Endothelial cell of coronary artery (primary cell): ENCODE measurements around the gene B3GAT3. TPM values are rescaled to one million over a fixed set of nuclear protein-coding genes. Genes with fewer than 3 reads are reported as not detected.

Experiments
- total RNA-seq: library from RNA; depleted of rRNA; stranded (reverse); fragments of >200 nt; gene quantifications from 2 replicates; pipeline ENCODE4 v1.2.3, GENCODE V29; 2014

The B3GAT3 gene
- total RNA-seq, result 12.6 and 20.0 TPM in 2 replicates

DNA sequence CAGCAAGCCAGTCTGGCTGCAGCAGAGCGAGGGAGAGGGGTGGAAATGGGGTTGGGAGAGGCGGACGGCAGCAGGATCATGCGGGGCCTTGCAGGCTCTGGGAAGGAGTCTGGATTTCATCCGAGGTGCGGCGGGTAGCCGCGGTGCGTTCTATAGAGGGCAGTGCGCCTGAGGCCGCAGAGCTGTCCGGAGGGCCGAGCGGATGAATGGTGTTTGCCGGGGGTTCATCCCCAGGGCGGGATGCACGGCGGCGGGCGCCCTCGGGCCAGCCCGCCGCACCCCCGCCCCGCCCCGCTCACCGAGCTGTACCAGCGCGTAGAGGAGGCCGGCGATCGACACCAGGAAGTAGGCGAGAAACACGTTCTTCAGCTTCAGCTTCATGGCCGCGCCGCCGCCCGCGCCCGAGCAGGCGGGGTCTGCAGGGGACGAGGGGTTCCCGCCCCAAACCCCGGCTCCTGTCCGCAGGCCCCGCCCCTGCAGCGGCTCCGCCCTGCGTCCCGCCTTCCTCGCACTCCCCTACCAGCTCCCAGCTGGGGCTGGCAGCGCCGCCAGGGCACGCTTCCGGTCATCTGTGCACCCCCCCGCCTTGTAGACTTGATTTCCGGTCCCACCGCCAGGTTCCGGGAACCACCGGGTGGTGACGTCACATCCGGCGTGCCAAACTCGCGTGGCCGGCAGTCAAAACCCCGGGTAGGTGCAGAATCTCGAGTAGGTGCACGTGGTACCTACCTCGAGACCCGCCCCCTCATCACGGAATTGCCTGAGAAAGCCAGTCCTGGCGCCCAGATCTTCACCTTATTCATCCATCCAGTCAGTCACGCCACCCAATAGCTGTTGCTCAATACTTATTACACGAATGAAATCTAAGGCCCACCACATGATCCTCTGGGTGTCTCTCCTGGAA is at the start of gene B3GAT3:
B3GAT3 (minus strand) TSS at position 420 of the 904 bp plus-strand sequence; CDS start at position 381, 39 bp downstream.

DNA sequence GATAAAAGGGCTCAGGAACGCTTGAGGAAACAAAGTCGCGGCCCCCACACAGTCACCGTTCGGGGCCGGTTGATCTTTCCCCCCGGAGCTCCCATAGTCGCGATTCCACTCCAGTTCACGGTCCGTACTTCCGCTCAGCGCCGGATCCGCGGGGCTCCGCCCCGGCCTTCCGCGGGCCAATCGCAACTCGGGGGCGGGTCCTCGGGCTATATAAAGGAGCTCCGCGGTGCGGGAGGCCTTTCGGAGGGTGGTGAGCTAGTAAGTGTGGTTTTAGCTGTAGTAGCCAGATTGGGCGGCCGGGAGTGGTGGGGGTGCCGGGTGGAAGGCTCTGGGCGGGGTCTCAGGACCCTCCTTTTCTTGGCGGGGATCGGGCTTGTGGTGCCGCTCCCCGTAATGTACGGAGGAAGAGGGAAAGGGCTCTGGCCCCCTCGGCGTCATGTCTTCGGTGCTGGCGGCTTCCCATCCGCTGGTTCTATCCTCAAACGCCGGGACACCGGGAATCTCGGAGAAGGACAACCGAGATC is 43.4 kb upstream of the B3GAT3 start, which contains the start of the genes C11orf98 and CSKMT:
C11orf98 (minus strand) TSS at position 136 of the 524 bp plus-strand sequence; CDS start at position 95, 41 bp downstream.
CSKMT (plus strand) TSS at position 238 of the 524 bp plus-strand sequence. CDS start 568 bp downstream, outside the sequence.

DNA sequence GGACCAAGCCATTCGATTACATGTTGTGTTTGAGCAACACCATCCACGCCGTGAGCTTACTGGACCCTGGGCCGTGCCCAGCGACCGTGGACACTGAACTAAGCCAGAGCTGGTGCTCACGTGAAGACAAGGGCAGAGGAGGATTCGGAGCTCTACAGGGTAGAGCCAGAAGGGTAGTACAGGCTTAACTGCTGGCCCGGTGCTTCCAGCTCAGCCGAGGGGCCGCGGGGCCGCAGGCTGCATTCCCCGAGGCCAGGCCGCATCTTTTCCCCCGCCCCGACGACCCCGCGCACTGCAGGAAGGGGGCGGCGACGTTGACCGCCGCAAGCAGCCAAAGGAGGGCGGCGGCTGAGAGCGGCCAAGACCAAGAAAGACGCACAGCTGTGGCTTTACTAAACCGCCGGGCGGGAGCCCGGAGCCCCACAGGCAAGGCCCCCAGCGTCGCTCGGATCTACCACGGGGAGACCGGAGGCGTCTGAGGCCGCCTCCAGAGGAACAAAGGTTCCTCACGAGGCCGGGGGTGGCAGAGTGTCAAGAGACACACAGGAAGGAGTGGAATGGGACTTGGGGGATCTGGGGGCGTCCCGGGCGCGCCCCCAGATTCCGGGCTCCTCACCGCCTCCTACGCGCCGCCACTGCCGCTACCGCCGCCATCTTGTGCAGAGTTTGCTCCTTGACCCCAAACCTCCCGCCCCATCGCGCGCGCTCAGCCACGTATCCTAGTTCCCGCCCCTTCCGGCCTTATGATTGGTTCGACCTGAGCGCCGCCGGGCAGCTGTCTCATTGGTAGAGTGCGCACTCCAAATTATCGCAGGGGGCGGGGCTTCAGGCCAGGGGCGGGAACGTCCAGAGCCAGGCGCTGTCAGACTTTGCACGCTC is 24.4 kb upstream of the B3GAT3 start, which contains the start of gene GANAB:
GANAB (minus strand) TSS at position 668 of the 879 bp plus-strand sequence; CDS start at position 654, 14 bp downstream.

DNA sequence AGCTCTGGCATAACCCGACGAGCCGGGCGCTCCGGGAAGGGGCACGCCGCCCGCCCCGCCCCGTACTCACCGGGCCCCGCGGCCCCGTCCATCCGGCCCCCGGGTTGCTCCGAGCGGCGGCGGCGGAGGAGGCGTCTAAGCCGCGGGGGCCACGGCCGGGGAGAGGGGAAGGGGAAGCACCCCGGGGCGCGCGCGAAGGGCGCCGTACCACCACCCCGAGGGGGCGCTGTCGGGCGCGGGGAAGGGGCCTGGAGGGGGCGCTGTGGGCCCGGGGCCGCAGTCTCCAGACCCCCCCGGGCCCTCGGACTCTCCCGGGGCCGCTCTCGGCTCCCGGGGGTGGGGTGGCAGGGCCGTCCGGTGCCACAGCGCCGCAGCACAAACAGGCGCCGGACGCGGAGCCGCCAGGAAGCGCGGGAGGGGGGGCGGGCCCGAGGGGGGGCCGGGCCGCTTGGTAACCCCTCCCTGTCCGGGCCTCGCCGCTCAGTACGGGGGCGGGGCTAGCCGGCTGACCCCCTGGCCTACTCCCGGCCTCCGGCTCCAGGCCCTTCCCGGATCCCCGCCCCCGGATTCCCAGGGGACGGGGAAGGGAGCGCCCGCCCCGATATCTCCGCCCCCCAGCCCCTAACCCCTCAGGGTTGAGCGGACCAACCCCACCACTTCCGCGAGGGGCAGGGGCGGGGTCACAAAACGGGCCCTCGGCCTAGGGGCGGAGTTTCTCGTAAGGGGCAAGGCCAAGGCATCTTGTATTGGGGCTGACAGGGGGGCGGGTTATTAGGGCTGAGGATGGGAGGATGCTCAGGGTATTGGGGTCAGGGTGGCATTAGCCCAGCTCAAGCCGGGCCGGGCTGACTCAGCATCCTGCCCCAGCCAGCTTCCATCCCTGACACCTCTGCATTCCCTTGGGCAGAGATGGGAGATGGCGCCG is 9.2 kb downstream of the B3GAT3 start, which contains the start of the genes EML3 and ROM1:
EML3 (minus strand) TSS at position 410 of the 925 bp plus-strand sequence; CDS start at position 92, 318 bp downstream.
ROM1 (plus strand) TSS at position 892 of the 925 bp plus-strand sequence; CDS start at position 917, 25 bp downstream.

DNA sequence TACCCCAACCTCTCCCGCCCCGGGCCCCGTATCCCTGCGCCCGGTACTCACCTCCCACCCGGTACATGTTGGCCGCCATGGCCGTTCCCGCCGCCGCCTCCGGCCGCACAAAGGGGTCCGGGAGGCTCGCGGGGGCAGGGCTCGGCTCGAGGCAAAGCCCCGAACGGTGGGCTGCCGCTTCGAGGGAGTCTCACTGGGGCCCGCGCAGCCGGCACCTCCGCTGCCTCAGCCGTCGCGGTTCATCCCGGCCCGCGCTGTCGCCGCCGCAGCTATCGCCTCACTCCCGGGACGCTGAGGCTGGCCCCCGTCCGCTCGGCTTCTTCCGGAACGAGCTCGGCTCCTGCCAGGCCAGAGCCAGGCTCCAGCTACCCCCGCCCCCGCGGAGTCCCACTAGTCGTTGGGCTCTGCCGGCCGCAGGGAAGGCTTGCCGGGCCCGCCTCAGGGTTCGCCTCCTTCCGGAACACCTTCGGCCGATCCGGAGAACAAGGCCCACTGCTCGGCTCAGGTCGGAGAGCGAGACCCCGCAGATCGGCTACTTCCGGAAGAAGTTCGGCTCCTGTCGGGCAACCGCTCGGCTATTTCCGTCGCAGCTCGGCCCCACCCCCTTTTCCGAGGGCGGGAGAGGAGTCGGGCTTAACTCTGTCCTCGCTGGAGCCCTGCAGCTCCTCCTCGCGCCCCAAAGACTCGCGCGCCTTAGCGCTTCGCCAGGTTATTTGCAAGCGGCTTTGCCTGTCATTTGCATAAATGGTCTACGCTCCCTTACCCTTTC is 20.2 kb downstream of the B3GAT3 start, which contains the start of gene MTA2:
MTA2 (minus strand) TSS at position 494 of the 769 bp plus-strand sequence; CDS start at position 79, 415 bp downstream.

DNA sequence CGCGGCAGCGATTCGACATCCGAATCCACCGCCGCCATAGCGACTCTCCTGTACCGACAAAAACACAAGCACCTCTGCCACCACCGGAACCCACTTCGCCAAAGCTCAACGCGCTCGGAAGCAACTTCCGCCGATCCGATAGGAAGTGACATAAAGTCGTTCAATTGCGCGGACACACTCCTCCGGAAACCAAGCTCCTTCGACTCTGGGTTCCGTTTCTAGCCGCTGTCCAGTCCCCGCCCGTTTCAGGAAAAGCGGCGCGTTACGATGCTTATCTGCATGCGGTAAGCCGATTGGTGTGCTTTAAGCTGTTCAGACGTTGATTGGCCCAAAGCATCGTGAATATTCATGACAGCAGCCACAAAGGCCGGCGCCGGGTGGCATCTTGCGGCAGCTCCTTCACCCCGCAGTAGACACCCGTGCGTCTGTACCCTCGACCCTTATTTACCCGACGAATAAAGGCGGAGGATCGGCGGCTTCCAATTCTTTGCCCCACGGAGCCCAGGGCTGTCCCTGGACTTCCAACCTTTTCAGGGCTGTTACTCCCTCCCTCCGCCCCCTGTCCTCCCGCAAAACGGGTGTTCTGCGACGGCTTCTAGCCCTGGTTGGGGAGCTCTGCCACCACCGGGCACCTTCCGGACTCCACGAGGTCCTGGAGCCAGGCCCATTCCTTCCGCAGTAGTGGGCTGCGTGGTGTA is 30.2 kb downstream of the B3GAT3 start, which contains the start of gene TUT1:
TUT1 (minus strand) TSS at position 76 of the 698 bp plus-strand sequence; CDS start at position 38, 38 bp downstream.

DNA sequence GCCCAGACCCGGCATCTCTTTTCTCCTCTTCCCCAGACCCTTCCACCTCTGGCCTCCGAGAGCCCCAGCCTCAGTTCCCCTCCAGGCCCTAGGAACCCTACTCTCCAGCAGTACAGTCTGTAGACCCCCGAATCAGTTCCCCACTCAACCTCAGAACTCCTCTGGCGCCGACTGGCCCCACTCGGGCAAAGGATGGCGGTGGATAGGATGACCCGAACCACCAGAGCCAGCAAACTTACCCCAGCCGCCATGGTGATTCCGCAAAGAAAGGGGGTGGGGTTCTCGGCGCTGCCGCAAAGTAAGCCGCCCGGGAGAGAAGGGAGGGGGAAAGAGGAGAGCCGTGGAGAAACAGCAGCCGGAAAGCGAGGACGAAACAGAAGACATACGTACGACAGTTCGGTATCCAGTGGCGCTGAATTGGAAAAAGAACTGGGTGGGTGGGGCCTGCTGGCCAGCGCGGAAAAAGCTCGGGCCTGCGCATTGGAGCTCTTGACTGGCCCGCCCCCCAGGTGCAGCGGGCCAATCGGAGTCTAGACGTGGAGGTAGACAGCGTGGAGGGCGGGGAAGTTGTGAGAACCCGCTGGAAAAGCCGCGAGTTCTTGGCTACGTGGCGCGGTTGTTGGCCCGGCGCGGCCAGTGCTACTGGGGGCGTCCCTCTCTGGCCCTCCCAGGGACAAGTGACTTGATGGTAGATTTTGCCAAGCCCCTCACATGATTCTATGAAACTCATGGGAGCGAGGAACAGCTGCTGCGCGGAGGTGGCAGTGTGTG is 48.0 kb downstream of the B3GAT3 start, which contains the start of gene EEF1G:
EEF1G (minus strand) TSS at position 300 of the 771 bp plus-strand sequence; CDS start at position 251, 49 bp downstream.

Other genes starting within 250 kb of the B3GAT3 start
- gene SCGB1A1, start 203.0 kb downstream of the B3GAT3 start, total RNA-seq, result not detected in 2 replicates
- 414 and 532 TPM in 2 replicates for gene AHNAK, start 75.2 kb downstream of the B3GAT3 start, total RNA-seq
- 1,547 and 1,726 TPM in 2 replicates for gene EEF1G, start 48.1 kb downstream of the B3GAT3 start, total RNA-seq
- gene TUT1, start 30.5 kb downstream of the B3GAT3 start, total RNA-seq, result 8.8 and 9.6 TPM in 2 replicates
- gene MTA2, start 20.1 kb downstream of the B3GAT3 start, total RNA-seq, result 158 and 226 TPM in 2 replicates
- gene EML3, start 9.2 kb downstream of the B3GAT3 start, total RNA-seq, result 24.2 and 30.8 TPM in 2 replicates
- gene ROM1, start 8.7 kb downstream of the B3GAT3 start, total RNA-seq, result 7.3 and 8.5 TPM in 2 replicates
- 190 and 269 TPM in 2 replicates for gene GANAB, start 24.6 kb upstream of the B3GAT3 start, total RNA-seq
- 21.1 and 21.5 TPM in 2 replicates for gene INTS5, start 31.3 kb upstream of the B3GAT3 start, total RNA-seq
- gene C11orf98, start 43.2 kb upstream of the B3GAT3 start, total RNA-seq, result 46.1 and 53.0 TPM in 2 replicates
- gene CSKMT, start 43.3 kb upstream of the B3GAT3 start, total RNA-seq, result 7.4 and 12.7 TPM in 2 replicates
- gene UQCC3, start 49.7 kb upstream of the B3GAT3 start, total RNA-seq, result 12.2 and 12.8 TPM in 2 replicates
- 1.9 and 2.6 TPM in 2 replicates for gene LBHD1, start 50.3 kb upstream of the B3GAT3 start, total RNA-seq
- gene UBXN1, start 57.1 kb upstream of the B3GAT3 start, total RNA-seq, result 163 and 210 TPM in 2 replicates
- gene LRRN4CL, start 67.5 kb upstream of the B3GAT3 start, total RNA-seq, result 0.09 TPM in 2 replicates
- 20.1 and 25.6 TPM in 2 replicates for gene BSCL2, start 85.4 kb upstream of the B3GAT3 start, total RNA-seq
- not detected in 2 replicates for gene GNG3, start 85.7 kb upstream of the B3GAT3 start, total RNA-seq
- 9.8 and 13.6 TPM in 2 replicates for gene HNRNPUL2, start 105.5 kb upstream of the B3GAT3 start, total RNA-seq
- gene TTC9C, start 106.5 kb upstream of the B3GAT3 start, total RNA-seq, result 32.8 and 33.1 TPM in 2 replicates
- 6.9 and 8.4 TPM in 2 replicates for gene ZBTB3, start 132.2 kb upstream of the B3GAT3 start, total RNA-seq
- gene POLR2G, start 139.6 kb upstream of the B3GAT3 start, total RNA-seq, result 51.1 and 71.4 TPM in 2 replicates
- 18.4 and 20.5 TPM in 2 replicates for gene TAF6L, start 149.4 kb upstream of the B3GAT3 start, total RNA-seq
- gene TMEM179B, start 165.4 kb upstream of the B3GAT3 start, total RNA-seq, result 15.9 and 23.5 TPM in 2 replicates
- gene TMEM223, start 170.0 kb upstream of the B3GAT3 start, total RNA-seq, result 9.0 and 16.0 TPM in 2 replicates
- gene NXF1, start 183.5 kb upstream of the B3GAT3 start, total RNA-seq, result 16.0 and 21.6 TPM in 2 replicates
- gene STX5, start 210.1 kb upstream of the B3GAT3 start, total RNA-seq, result 36.4 and 40.9 TPM in 2 replicates
- gene TEX54, start 210.9 kb upstream of the B3GAT3 start, total RNA-seq, result not detected in 2 replicates
- 66.5 and 70.3 TPM in 2 replicates for gene WDR74, start 217.6 kb upstream of the B3GAT3 start, total RNA-seq